GM12865 (cell line): ENCODE results near the gene PREB.

Experiments
- DNase-seq: peaks from one replicate; pipeline ENCODE4 v3.0.0; 2010; ENCODE audit warnings: low read depth
- H3K4me3 ChIP-seq: 2 replicates; pipeline ENCODE4 v1.5.1; 2011; ENCODE audit warnings: mild to moderate bottlenecking, low read depth, low read length, control low read depth
- TF ChIP-seq, protein P1 (sequence below): IDR thresholded peaks from 2 replicates; pipeline ENCODE4 v1.5.1; 2011; ENCODE audit warnings: low read length, control low read depth, low read depth, inconsistent platforms; ENCODE audit not compliant: insufficient read depth; ENCODE audit errors: missing control alignments

Gene PREB

GRCh38 chr2:27175330-27175729 lies 40.9 kb upstream of the PREB start:
- TF ChIP-seq, protein P1, sequence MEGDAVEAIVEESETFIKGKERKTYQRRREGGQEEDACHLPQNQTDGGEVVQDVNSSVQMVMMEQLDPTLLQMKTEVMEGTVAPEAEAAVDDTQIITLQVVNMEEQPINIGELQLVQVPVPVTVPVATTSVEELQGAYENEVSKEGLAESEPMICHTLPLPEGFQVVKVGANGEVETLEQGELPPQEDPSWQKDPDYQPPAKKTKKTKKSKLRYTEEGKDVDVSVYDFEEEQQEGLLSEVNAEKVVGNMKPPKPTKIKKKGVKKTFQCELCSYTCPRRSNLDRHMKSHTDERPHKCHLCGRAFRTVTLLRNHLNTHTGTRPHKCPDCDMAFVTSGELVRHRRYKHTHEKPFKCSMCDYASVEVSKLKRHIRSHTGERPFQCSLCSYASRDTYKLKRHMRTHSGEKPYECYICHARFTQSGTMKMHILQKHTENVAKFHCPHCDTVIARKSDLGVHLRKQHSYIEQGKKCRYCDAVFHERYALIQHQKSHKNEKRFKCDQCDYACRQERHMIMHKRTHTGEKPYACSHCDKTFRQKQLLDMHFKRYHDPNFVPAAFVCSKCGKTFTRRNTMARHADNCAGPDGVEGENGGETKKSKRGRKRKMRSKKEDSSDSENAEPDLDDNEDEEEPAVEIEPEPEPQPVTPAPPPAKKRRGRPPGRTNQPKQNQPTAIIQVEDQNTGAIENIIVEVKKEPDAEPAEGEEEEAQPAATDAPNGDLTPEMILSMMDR, result no peak
- no peak for DNase-seq
- H3K4me3 ChIP-seq, result no peak overlapping the region

- TF ChIP-seq, protein P1, result no peak
- DNase-seq, result peak; percentile 32
- H3K4me3 ChIP-seq, result no peak overlapping the region
Measured at GRCh38 chr2:27174638-27175037, 40.2 kb upstream of the PREB start.

DNA sequence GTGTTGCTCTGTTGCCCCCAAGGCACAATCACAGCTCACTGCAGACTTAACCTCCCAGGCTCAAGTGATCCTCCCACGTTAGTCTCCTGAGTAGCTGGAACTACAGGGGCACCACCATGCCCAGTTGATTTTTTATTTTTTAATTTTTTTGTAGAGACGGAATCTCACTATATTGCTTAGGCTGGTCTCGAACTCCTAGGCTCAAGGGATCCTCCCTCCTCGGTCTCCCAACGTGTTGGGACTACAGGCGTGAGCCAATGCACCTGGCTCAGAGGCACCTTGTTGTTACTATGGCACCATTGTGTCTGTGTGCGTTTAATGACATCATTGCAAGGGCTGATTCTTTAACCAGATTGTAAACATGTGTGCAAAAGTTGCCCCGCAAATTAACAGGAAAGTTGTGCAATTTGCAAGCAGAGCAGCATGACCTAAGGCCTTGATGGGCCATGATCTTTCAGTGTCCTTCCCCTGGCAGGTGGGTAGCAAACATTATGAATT lies 37.0 kb upstream of the PREB start:
- TF ChIP-seq, protein P1, result no peak
- DNase-seq, result no peak
- no peak overlapping the region for H3K4me3 ChIP-seq

DNA sequence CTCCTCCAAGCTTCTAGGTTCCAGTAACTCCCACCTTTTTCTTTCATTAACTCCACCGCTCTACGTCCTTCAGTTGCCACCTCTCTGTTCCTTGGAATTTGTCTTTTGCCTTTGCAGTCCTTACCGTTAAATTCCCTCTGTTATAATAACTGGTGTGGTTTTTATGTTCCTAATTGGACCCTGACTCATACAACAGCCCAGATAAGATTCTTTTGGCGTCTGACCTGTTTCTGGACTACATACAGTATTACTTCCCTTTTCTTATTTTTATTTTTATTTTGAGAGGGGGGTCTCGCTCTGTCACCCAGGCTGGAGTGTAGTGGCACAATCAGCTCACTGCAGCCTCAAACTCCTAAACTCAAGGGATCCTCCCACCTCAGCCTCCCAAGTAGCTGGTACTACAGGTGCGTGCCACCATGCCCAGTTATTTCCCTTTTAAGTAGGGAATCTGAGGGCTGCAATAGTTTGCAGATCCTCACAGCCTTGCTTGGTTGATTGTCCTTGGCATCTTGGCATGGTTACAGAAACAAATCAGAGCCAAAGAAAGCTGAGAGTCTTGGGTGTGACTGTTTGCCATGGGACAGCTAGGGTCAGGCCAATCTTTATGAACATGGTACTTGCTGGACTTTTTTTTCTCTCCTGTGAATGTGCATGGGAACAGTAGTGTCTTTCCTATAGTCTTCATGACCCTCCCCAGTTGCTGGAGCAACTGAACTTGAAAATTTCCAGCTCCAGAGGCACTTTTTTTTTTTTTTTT lies 36.3 kb upstream of the PREB start:
- no peak overlapping the region for H3K4me3 ChIP-seq
- DNase-seq, result no peak
- TF ChIP-seq, protein P1, result no peak

GRCh38 chr2:27164960-27165763 lies 30.7 kb upstream of the PREB start:
- H3K4me3 ChIP-seq, result no peak overlapping the region
- peak; percentile 58 for DNase-seq
- TF ChIP-seq, protein P1, result no peak

GRCh38 chr2:27162151-27163121 lies 28.0 kb upstream of the PREB start:
- peak; percentile 54 for DNase-seq
- H3K4me3 ChIP-seq, result no peak overlapping the region
- TF ChIP-seq, protein P1, result no peak
